ENCODE results near the gene EML5.

The EML5 gene

DNA sequence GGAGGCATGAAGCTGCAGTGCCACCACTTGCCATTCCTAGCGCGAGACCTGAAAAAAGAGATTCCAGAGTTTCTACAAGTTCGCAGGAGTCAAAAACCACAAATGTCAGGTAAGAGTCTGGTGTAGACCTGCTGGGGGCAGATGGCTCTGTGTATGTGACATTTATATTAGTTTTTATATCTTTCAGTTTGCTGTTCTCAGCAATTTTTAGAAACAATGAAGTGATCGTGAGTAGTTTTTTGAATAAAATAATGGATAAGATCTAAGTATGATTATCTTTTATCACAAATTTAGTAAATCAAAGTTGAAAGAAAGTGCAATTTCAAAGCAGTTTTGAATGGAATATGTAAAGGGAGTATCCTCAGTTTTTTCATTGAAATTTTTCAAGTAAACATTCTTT lies 220.6 kb downstream of the EML5 start:
- TF ChIP-seq, protein P1, sequence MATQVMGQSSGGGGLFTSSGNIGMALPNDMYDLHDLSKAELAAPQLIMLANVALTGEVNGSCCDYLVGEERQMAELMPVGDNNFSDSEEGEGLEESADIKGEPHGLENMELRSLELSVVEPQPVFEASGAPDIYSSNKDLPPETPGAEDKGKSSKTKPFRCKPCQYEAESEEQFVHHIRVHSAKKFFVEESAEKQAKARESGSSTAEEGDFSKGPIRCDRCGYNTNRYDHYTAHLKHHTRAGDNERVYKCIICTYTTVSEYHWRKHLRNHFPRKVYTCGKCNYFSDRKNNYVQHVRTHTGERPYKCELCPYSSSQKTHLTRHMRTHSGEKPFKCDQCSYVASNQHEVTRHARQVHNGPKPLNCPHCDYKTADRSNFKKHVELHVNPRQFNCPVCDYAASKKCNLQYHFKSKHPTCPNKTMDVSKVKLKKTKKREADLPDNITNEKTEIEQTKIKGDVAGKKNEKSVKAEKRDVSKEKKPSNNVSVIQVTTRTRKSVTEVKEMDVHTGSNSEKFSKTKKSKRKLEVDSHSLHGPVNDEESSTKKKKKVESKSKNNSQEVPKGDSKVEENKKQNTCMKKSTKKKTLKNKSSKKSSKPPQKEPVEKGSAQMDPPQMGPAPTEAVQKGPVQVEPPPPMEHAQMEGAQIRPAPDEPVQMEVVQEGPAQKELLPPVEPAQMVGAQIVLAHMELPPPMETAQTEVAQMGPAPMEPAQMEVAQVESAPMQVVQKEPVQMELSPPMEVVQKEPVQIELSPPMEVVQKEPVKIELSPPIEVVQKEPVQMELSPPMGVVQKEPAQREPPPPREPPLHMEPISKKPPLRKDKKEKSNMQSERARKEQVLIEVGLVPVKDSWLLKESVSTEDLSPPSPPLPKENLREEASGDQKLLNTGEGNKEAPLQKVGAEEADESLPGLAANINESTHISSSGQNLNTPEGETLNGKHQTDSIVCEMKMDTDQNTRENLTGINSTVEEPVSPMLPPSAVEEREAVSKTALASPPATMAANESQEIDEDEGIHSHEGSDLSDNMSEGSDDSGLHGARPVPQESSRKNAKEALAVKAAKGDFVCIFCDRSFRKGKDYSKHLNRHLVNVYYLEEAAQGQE (IDR thresholded peaks at IDR 0.05; ENCODE audit: insufficient read depth in 1 of 2, low read depth in 2 of 2, low read length in 2 of 2), result no peak
- TF ChIP-seq FOXP2 (optimal IDR thresholded peaks at IDR 0.05; ENCODE audit: borderline replicate concordance, extremely low read depth, extremely low read length, insufficient read depth) (no peak), SIN3A (IDR thresholded peaks at IDR 0.05; ENCODE audit: borderline replicate concordance, insufficient read depth, low read length) (no peak), POLR2AphosphoS5 (IDR thresholded peaks at IDR 0.05; ENCODE audit: low read depth, low read length) (no peak), TAF1 (IDR thresholded peaks at IDR 0.05; ENCODE audit: borderline replicate concordance, insufficient read depth, low read length) (no peak)

DNA sequence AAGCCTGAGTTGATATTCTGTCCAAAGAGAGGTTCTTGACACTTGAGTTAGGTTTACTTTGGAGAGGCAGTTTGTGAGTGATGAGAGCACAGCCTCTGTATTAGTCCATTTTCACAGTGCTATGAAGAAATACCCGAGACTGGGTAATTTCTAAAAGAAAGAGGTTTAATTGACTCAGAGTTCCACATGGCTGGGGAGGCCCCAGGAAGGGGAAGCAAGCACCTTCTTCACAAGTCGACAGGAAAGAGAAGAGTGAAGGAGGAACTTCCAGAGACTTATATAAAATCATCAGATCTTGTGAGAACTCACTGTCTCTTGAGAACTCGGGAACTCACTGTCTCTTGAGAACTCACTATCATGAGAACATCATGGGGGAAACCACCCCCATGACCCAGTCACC lies 224.6 kb downstream of the EML5 start:
- no peak for TF ChIP-seq SIN3A (IDR thresholded peaks at IDR 0.05; ENCODE audit: borderline replicate concordance, insufficient read depth, low read length)
- TF ChIP-seq POLR2AphosphoS5 (IDR thresholded peaks at IDR 0.05; ENCODE audit: low read depth, low read length), result no peak
- no peak for TF ChIP-seq FOXP2 (optimal IDR thresholded peaks at IDR 0.05; ENCODE audit: borderline replicate concordance, extremely low read depth, extremely low read length, insufficient read depth)
- TF ChIP-seq, protein P1 (IDR thresholded peaks at IDR 0.05; ENCODE audit: insufficient read depth in 1 of 2, low read depth in 2 of 2, low read length in 2 of 2), result no peak

GRCh38 chr14:88565427-88565826 lies 227.3 kb downstream of the EML5 start:
- no peak for TF ChIP-seq SIN3A (IDR thresholded peaks at IDR 0.05; ENCODE audit: borderline replicate concordance, insufficient read depth, low read length)
- TF ChIP-seq POLR2AphosphoS5 (IDR thresholded peaks at IDR 0.05; ENCODE audit: low read depth, low read length), result no peak
- TF ChIP-seq, protein P1 (IDR thresholded peaks at IDR 0.05; ENCODE audit: insufficient read depth in 1 of 2, low read depth in 2 of 2, low read length in 2 of 2), result no peak
- no peak for TF ChIP-seq TAF1 (IDR thresholded peaks at IDR 0.05; ENCODE audit: borderline replicate concordance, insufficient read depth, low read length)
- no peak for TF ChIP-seq FOXP2 (optimal IDR thresholded peaks at IDR 0.05; ENCODE audit: borderline replicate concordance, extremely low read depth, extremely low read length, insufficient read depth)

GRCh38 chr14:88563845-88564244 lies 228.9 kb downstream of the EML5 start:
- TF ChIP-seq POLR2AphosphoS5 (IDR thresholded peaks at IDR 0.05; ENCODE audit: low read depth, low read length) (no peak), SIN3A (IDR thresholded peaks at IDR 0.05; ENCODE audit: borderline replicate concordance, insufficient read depth, low read length) (no peak), FOXP2 (optimal IDR thresholded peaks at IDR 0.05; ENCODE audit: borderline replicate concordance, extremely low read depth, extremely low read length, insufficient read depth) (no peak), TAF1 (IDR thresholded peaks at IDR 0.05; ENCODE audit: borderline replicate concordance, insufficient read depth, low read length) (no peak)
- TF ChIP-seq, protein P1 (IDR thresholded peaks at IDR 0.05; ENCODE audit: insufficient read depth in 1 of 2, low read depth in 2 of 2, low read length in 2 of 2), result no peak
